Vagina (tissue), 2 donors: ENCODE measurements around the gene NOP56.

Experiments
- CTCF ChIP-seq, 3 experiments: fragments of 450-650 bp in 2 of 3; fragments of 200-600 bp in 1 of 3; sonication (generic) in 1 of 3; IDR thresholded peaks; one replicate each; pipeline ENCODE4 v1.5.1; 2017 to 2019; ENCODE audit warnings: antibody characterized with exemption in 3 of 3, mild to moderate bottlenecking in 2 of 3, moderate library complexity in 2 of 3
- POLR2A ChIP-seq, 2 donors: fragments of 450-650 bp; IDR thresholded peaks; one replicate each; pipeline ENCODE4 v1.6.1; 2017; ENCODE audit warnings: antibody characterized with exemption in 2 of 2, mild to moderate bottlenecking in 2 of 2, moderate library complexity in 2 of 2
- POLR2AphosphoS5 ChIP-seq, 2 donors: sonication (generic); formaldehyde crosslinking; IDR thresholded peaks; one replicate each; pipeline ENCODE4 v1.9.0; 2017; ENCODE audit warnings: antibody characterized with exemption in 2 of 2, mild to moderate bottlenecking in 2 of 2, low read depth in 1 of 2; ENCODE audit not compliant: insufficient read depth in 1 of 2

GRCh38 chr20:2693286-2694007, 41.0 kb downstream of the NOP56 start:
- TF ChIP-seq CTCF (IDR thresholded peaks at IDR 0.05) (no peak), POLR2AphosphoS5 (IDR thresholded peaks at IDR 0.05; ENCODE audit: insufficient read depth in 1 of 2, low read depth in 1 of 2) (no peak), POLR2A (IDR thresholded peaks at IDR 0.05) (no peak)
